C4-2B (cell line): ENCODE results near the gene NUF2.

Source experiments
- ZFX ChIP-seq: fragments of 450-650 bp; IDR thresholded peaks from 2 replicates; pipeline ENCODE4 v1.6.1; 2017
- TF ChIP-seq, protein P1 (sequence below): fragments of 450-650 bp; conservative IDR thresholded peaks from 2 replicates; pipeline ENCODE4 v1.5.1; 2017; ENCODE audit warnings: mild to moderate bottlenecking

DNA sequence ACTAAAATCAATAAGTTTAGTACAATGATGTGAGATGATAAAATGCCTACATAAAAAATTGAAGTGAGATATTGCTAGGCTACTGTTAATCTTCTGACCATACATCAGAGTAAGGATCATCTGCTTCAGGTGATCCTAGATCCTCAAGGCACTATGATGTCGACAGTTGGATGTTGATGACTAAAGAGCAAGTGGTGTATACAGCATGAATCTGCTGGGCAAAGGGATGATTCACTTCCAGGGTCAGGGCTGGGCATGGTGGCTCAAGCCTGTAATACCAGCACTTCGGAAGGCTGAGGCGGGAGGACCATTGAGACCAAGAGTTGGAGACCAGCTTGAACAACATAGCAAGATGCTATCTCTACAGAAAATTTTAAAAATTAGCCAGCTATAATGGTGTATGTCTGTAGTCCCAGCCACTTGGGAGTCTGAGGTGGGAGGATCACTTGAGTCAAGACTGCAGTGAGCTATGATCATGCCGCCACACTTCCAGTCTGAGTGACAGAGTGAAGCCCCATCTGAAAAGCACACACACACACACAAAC is 24.6 kb downstream of the NUF2 start:
- TF ChIP-seq, protein P1, sequence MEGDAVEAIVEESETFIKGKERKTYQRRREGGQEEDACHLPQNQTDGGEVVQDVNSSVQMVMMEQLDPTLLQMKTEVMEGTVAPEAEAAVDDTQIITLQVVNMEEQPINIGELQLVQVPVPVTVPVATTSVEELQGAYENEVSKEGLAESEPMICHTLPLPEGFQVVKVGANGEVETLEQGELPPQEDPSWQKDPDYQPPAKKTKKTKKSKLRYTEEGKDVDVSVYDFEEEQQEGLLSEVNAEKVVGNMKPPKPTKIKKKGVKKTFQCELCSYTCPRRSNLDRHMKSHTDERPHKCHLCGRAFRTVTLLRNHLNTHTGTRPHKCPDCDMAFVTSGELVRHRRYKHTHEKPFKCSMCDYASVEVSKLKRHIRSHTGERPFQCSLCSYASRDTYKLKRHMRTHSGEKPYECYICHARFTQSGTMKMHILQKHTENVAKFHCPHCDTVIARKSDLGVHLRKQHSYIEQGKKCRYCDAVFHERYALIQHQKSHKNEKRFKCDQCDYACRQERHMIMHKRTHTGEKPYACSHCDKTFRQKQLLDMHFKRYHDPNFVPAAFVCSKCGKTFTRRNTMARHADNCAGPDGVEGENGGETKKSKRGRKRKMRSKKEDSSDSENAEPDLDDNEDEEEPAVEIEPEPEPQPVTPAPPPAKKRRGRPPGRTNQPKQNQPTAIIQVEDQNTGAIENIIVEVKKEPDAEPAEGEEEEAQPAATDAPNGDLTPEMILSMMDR = no peak
- no peak for TF ChIP-seq ZFX
